ENCODE measurements around the gene APBA2.
"Not testable (repeated sequence)": the region's sequence is repeated elsewhere in the genome, so short reads cannot be mapped to it uniquely, and the experiment has no call there.

The APBA2 gene

DNA sequence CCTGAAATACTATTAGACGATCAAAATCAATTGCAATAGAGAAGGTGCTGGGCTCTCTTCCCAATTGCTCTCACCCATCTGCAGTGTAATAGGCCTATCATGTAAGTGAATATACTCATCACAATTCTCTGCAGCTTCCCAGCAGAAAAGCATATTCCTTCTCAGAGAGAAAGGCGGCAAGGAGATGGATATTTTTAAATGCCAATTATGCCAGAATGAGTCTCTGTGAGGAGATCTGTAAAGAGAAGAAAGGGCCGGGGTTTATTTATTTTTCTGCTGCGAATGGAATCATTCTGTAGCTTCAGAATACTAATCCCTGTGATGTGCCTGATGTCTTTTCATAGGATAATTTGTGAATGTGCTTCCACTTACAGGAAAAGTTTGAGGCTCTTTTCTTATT is 112.0 kb downstream of the APBA2 start:
- DNase-seq (ENCODE audit: low read depth), result no peak

DNA sequence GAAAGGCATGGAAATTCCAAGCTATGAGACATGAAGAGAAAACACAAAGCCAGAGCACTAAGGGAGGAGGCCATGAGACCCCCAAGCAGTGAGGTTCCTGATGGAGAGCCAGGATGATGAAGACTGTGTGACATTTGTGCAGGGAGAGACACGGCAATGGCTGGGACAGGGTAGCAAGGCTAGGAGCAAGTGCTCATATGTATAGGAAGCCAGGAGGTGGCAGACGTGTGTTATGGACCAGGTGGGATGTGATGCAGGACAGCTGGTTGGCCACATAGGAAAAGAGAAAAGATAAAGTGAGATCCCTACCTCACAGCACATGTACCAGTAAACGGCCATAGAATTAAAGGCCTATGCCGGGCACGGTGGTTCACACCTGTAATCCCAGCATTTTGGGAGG is 112.7 kb downstream of the APBA2 start:
- DNase-seq (ENCODE audit: low read depth), result no peak

DNA sequence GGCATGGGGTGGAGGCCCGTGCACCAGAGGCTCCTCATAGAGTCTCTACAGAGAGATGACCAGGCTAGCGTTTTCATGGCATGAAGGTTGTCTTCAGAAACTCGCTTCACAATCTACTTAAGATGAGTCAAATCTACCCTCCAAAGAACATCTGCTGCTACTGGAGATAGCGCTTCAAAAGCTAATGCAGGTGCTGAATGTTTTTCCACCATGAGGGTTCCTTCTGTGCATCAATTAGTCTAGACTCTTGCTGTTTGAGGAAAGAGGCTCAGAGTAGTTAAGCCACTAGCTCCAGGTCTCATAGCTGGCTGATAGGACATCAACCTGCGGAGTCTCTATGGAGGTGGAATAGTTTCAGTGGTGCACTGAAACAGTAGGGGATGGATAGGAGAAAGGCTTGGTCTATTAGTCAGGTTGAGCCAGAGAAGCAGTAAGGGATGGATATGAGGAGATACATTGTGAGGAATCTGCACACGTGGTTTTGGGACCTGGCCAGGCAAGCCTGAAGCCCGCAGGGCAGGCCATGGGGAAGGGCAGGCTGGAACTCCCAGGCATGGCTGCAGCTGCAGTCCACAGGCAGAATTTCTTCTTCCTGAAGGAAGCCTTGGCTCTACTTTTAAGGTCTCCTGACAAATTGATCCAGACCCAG is 117.5 kb downstream of the APBA2 start:
- DNase-seq (ENCODE audit: low read depth), result no peak

DNA sequence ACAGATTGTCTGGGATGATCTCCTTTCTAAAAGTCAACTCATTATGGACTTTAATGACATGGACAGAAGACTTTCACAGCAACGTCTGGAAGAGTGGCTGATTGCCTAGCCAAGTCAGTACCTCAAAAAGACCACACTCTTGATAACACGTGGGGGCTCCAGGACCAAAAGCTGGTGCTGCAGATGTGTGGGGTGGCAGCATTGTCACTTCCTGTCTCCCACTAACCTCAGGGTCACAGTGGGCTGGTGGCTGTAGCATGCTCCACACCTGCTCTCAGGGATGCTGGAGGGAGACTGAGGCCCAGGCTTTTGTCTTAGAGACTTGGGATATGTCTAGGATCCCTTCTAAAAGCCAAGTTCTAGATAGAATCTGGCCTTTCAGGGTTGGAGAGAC is 118.1 kb downstream of the APBA2 start:
- no peak for DNase-seq (ENCODE audit: low read depth)

DNA sequence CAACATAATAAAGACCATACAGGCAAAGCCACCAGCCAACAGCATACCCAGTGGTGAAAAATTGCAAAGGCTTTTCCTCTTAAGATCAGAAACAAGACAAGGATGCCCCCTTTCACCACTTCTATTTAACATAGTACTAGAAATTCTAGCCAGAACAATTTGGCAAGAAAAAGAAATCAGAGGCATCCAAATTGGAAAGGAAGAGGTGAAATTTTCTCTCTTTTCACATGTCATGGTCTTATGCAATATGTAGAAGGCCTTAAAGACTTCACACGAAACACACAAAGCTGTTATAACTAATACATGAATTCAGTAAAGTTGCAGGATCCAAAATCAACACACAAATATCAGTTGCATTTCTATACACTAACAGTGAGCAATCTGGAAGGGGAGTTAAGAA is 120.2 kb downstream of the APBA2 start:
- DNase-seq (ENCODE audit: low read depth), result no peak

DNA sequence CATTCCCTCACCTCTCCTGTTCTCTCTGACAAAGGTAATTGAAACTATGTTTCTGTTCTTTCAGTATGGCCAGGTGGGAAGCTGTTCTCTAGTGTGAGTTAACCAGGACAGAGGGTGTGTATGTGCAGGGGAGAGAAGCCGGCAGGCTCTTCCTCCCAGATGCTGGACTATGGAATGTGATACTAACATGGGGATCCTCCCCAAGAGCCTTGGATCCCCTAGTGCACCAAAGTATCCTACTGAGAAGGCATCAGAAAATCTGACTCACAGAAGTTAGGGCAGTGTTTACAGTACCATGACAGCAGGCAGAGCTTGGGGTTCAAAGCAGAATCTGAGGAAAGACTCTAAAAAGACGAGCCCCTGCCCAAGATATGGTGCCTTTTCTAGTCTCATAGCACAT is 123.1 kb downstream of the APBA2 start:
- DNase-seq (ENCODE audit: low read depth), result no peak

DNA sequence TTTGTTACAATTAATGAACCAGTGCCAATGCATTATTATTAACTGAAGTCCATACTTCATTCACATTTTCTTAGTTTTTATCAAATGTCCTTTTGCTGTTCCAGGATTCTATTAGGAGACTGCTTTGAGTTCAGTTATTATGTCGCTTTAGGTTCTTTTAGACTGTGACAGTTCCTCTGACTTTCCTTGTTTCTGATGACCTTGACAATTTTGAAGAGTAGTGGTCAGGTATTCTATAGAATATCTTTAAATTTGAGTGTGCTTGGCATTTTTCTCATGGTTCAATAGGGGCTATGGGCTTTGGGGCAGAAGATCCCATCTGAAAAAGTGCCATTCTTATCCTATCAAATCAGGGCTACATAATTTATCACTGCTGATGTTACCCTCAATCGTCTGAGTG is 126.3 kb downstream of the APBA2 start:
- DNase-seq (ENCODE audit: low read depth), result no peak

DNA sequence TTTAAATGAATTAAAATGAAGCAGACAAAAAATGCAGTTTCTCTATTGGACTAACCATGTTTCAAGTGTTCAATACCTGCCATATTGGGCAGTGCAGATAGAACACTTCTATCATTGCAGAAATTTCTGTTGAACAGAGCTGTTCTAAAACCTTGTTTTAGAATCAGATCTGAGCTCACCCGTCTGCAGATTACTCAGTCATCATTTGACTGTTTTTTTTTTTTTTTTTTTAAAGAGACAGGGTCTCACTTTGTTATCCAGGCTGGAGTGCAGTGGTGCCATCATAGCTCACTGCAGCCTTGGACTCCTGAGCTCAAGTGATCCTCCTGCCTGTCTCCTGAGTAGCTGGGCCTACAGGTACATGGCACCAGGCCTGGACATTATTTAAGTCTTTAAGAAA is 128.7 kb downstream of the APBA2 start:
- no peak for DNase-seq (ENCODE audit: low read depth)

DNA sequence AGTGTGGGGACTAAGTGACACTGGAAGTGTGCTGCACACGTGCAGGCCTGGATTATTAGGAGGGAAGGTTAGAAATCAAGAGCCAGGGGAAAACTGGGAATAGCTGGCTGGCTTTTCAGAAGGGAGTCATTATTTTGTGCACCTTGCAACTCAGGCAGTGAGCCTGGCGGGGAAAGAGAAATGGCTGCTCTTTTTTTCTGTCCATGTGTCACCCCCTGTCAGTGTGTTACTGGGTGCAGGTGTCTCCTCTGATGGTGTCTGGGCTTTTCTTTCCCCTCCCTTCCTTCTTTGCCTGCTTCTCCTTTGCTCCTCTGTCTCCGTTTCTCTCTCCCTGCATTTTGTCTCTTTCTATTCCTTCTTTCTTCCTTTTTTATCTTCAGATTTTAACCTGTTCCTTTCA is 130.7 kb downstream of the APBA2 start:
- DNase-seq (ENCODE audit: low read depth), result no peak

DNA sequence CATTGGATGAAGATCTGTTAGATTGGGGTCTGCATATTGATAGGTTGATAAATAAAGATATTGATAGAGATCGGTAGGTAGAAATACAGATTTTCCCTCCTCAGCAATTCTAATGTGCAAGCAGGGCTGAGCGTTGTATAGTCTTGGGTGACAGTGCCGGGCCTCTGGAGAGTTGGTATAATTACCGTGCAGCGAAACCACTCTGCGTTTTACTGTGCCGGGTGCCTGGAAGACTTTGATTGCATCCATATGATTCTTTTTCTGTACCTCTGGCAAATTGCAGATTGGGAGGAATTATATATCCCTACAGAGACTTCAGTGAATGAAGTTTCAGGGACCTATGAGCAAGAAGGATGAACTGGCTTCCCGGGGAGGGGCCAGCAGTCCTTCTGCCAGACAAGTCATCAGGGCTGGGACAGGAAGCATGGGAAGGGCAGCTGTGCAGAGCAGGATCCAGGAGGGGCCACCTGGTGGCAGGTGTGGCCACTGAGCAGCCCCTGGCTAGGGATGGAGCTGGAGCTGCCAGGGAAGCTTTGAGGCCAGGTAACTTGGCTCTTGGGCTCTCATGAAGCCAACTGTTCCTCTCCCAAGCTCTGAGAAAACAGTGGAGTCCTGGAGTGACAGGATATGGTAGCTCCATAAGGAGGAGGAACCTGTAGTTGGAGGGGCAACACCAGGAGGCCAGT is 132.5 kb downstream of the APBA2 start:
- DNase-seq (ENCODE audit: low read depth), result no peak

DNA sequence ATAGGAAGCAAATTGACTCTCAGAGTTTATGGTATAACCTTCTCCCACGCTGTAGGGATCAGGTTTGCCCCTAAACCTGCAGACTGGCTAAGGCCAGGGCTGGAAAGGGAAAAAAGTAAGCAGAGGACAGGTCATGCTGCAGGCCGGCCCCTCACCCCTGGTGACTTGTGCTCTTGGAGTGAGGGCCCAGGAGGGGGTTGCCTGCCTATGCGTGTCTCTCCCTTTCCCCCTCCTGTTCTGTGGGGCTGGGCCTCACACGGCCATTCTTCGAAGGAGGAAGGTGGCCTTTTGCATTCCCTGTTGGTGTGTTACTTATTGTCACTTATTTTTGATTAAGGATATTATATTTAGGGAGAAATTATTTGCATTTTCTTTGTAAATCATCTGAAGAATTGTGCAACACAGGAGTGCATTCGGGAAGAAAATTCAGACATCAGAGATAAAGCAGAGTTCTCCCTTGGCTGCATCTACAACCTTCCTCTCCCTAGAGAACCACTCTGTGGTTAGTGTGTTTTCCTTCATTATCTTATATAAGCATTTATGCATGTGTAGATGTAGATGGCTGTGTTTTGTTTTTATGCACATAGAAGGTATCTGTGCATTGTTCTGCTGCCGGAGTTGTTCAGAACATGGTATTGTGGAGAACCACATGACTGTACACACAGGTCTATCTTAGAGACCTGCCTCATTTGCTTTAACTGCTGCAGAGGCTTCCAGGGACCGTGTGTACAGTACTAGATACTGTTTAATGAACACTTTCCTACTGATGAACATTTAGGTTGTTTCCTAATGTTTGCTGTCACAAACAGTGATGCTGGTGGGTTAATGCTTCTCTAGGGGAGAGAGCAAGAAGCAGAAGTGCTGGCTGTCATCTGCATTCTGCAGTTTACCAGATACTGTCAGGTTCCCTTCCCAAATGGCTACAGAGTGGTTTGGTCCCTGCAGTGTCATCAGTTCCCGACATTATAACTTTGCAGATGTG is 133.5 kb downstream of the APBA2 start:
- DNase-seq (ENCODE audit: low read depth), result no peak

DNA sequence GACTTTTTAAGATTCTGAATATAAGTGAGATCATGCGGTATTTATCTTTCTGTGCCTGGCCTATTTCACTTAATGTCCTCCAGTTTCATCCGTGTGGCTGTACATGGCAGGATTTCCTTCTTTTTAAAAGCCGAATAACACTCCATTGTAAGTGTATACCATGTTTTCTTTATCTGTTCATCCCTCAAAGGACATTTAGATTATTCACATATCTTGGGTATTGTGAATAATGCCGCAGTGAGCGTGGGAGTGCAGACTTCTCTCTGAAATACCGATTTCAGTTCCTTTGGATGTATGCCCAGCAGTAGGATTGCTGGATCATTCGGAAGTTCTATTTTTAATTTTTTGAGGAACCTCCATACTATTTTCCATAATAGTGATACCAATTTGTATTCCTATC is 136.1 kb downstream of the APBA2 start:
- no peak for DNase-seq (ENCODE audit: low read depth)

DNA sequence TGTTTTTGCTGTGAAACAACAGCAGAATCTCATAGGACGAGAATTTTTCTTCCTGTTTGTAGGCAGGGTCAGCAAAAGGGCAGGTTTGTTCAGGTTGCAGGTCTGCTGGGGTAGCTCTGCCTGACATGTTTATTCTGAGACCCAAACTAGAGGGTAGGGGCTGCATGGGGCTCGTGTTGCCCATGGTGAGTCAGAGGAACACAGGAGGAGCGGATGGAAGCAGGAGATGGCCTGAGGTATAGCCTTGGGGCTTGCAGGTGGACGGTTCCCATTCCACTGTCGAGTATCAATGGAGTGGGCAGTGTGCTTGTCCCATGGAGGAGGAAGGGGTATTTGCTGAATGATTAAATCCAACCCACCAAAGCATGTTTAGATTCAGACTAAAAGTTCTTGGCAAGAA is 138.9 kb downstream of the APBA2 start:
- DNase-seq (ENCODE audit: low read depth), result no peak

DNA sequence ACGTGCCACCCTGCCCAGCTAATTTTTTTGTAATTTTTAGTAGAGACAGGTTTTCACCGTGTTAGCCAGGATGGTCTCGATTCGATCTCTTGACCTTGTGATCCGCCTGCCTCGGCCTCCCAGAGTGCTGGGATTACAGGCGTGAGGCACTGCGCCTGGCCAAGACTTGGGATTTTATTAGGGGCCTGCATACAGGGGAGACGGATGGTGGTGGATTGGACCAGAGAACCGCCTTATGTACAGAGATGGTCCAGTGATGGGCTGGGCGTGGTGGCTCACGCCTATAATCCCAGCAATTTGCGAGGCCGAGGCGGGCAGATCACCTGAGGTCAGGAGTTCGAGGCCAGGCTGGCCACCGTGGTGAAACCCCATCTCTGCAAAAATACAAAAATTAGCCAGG is 139.6 kb downstream of the APBA2 start:
- DNase-seq (ENCODE audit: low read depth), result not testable (repeated sequence)

DNA sequence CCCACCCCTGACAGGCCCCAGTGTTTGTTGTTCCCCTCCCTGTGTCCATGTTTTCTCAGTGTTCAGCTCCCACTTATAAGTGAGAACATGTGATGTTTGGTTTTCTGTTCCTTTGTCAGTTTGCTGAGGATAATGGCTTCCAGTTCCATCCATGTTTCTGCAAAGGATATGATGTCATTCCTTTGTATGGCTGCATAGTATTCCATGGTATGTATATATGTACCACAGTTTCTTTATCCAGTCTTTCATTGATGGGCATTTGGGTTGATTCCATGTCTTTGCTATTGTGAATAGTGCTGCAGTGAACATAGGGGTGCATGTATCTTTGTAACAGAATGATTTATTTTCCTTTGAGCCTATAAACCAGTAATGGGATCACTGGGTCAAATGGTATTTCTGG is 142.4 kb downstream of the APBA2 start:
- DNase-seq (ENCODE audit: low read depth), result not testable (repeated sequence)

DNA sequence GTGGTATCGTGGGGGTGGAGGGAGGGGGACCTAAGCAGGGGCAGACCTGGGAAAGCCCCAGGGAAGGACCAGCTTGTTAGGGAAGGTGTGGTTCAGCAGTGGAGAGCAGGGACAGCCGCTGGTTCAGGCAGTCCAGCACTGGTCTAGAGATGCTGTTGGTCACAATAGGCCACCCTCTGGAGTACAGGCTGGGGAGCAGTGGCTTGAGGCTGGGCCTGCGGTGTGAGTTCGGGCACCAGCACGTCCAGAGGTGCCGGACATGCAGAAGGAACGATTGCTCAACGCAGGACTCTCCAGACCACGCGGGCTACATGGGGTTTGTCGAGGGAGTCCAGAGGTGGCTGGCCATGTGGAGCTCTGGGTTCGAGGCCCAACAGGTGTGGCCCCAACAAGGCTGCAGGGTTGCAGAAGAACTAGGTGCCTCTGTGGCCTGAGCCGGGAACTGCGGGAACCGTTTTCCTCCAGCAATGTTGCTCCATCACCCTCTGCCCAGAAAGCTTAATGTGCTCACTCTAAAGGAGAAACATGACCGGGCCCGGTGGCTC is 143.9 kb downstream of the APBA2 start:
- no peak for DNase-seq (ENCODE audit: low read depth)

DNA sequence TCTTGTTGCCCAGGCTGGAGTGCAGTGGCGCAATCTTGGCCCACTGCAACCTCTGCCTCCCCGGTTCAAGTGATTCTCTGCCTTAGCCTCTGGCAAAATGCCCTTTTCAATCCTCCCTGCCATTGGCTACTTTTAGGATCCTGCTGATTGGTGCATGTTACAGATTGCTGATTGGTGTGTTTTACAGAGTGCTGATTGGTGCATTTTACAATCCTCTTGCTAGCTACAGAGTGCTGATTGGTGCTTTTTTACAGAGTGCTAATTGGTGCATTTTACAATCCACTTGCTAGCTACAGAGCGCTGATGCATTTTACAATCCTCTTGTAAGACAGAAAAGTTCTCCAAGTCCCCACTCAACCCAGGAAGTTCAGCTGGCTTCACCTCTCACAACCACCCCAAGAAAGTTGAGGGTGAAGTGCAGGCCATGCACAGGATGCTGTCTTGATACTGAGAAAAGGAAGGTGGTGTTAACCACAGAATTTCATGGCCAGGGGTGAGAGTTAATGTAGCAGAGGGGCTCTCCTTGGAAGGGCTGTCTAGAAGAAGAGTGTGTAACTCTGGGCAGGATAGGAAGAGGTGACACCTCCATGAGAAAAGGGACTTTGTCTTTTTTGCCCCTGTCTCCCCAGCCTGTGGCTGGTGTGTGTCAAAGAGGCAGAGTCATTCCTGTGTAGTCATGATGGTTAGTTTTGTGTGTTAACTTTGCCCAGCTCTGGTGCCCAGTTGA is 145.9 kb downstream of the APBA2 start:
- no peak for DNase-seq (ENCODE audit: low read depth)

DNA sequence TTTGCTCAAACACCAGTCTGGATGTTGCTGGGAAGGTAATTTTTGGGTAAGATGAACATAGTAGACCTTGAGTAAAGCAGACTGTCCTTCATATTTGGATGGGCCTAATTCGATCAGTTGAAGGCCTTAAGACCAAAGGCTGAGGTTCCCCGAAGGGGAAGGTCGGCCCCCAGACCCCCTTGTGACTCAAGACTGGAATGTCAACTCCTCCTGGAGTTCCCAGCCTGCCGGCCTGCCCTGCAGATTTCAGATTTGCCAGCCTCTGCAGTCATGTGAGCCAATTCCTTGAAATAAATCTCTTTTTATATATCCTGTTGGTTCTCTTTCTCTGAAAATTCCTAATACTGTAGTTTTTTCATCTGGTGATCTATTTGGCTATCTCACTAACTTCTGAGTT is 146.5 kb downstream of the APBA2 start:
- DNase-seq (ENCODE audit: low read depth), result no peak

DNA sequence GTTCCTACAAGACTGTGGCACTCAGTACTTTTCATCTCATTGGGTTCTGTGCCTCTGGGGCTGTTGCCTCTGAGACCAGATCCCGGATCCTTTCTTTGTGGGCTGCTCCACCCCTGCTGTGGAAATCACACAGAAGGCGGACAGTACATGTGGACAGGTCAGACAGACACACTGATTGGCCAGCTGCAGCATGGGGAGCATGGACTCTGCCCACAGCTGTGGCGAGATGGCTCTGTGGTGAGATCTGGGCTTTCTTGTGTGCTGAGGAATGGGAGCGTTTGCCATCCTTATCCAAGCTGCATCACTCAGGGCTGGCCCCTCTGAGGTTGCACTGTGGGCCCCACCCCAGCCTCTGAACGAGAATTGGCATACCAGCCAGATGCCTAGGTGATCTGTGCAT is 147.0 kb downstream of the APBA2 start:
- no peak for DNase-seq (ENCODE audit: low read depth)

DNA sequence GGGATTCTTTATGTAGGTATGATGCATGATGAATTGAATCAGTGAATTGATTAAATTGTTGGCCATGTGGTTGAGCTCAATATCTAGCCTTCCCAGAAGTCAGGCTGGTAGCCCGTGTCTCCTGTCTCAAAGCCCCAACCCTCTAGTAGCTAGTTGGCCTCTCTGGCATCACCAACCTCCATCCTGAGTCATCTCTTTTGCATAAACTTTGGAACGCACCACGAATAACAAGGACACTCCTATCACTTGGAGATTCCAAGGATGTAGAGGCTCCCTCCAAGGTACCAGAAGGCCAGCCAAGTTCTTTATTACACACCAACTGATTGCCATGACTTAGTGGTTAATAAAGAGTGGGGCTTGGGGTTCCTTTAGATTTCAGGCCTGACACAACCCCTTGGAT is 148.4 kb downstream of the APBA2 start:
- no peak for DNase-seq (ENCODE audit: low read depth)

DNA sequence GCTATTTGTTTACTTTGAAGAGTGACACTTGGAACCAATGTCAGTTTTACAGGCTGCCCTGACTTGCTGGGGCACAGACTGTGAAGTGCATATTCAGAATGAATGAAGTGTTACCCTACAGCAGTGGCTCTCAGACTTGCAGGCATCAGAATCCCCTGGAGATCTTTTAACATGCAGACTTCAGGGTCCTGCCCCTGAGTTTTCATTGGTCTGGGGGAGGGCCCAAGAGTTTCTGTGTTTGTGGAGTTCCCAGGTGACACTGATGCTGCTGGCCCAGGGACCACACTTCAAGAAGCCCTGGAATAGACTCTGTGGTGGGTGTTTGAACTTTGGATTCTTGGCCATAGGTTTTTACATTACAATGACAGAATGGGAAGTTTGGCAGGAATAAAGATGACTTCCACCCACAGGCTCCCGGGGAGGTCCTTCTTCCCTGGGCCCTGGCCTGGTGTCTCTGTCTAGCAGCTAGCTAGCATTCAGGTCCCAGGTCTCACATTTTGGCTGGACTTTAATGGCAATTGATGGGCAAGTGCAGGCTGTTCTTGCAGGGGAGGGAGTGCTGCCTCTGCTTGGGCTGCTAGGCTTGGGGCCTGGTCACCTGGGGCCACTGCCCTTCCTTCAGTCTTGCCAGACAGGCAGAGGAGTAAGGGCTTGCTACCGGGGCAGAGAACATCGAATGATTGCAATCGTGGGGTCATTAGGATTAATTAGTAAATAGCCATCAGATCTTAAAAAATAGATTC is 149.0 kb downstream of the APBA2 start:
- no peak for DNase-seq (ENCODE audit: low read depth)

All from stimulated activated CD8-positive, alpha-beta memory T cell treated with anti-CD3 and anti-CD28 coated beads, Interleukin-15, amount 100 ng/mL, for 1 hour (primary cell).